Body of pancreas (tissue), 4 donors: ENCODE results near the gene FGF2. TPM values are rescaled to one million over a fixed set of nuclear protein-coding genes. Genes with fewer than 3 reads are reported as not detected.
"Not testable (repeated sequence)": the region's sequence is repeated elsewhere in the genome, so short reads cannot be mapped to it uniquely, and the experiment has no call there.

ENCODE experiments used
- ATAC-seq: fragments of 150-250 bp; one replicate; pipeline ENCODE4 v1.9.1; 2016
- DNase-seq, 4 donors: peaks; one replicate each; pipeline ENCODE4 v3.0.0-alpha.2; 2019
- H3K27ac ChIP-seq, 4 donors: fragments of 200-600 bp; sonication (generic); 1 replicate in 3 of 4; 2 replicates in 1 of 4; pipeline versions ENCODE4 v1.5.1 to v1.6.1; 2016 to 2019; ENCODE audit warnings: mild to moderate bottlenecking in 1 of 4, mixed read lengths in 1 of 4, moderate library complexity in 1 of 4
- H3K27me3 ChIP-seq, 2 donors: fragments of 200-600 bp; sonication (generic); one replicate each; pipeline ENCODE4 v1.6.0; 2016; ENCODE audit warnings: mild to moderate bottlenecking in 1 of 2
- H3K36me3 ChIP-seq, 2 donors: fragments of 200-600 bp; sonication (generic); replicated peaks in 1 of 2; 2 replicates each; pipeline ENCODE4 v1.5.1; 2016; ENCODE audit warnings: low read depth in 2 of 2; ENCODE audit not compliant: insufficient read depth in 1 of 2
- H3K4me1 ChIP-seq: fragments of 200-600 bp; sonication (generic); one replicate; pipeline ENCODE4 v1.6.0; 2016
- H3K4me3 ChIP-seq, 2 donors: fragments of 200-600 bp; sonication (generic); 1 replicate in 1 of 2; 2 replicates in 1 of 2; pipeline ENCODE4 v1.5.1; 2016 to 2019
- H3K9me3 ChIP-seq, 3 donors: fragments of 200-600 bp; sonication (generic); 1 replicate in 2 of 3; 2 replicates in 1 of 3; pipeline ENCODE4 v1.5.1; 2016
- POLR2A ChIP-seq, 3 donors: fragments of 450-650 bp; IDR thresholded peaks; one replicate each; pipeline ENCODE4 v1.6.1; 2016; ENCODE audit warnings: antibody characterized with exemption in 3 of 3, mild to moderate bottlenecking in 2 of 3
- WGBS, 2 donors: methylation state at CpG; one replicate each; pipeline ENCODE4 v1.1.5; 2017; 5-methylcytosine and 5-hydroxymethylcytosine counted together
- intact Hi-C: fragments of 100-400 bp; cut with DNase I; formaldehyde crosslinking; loops from one replicate; pipeline ENCODE4 v1.15.1; 2023
- total RNA-seq, 2 donors: library from RNA; depleted of rRNA; stranded (reverse); fragments of >200 nt; gene quantifications; one replicate each; pipeline ENCODE4 v1.1.0, GENCODE V29; 2016
- TF ChIP-seq, protein P1 (sequence below), 7 experiments: fragments of 450-650 bp in 4 of 7; fragments of 200-600 bp in 3 of 7; sonication (generic) in 3 of 7; IDR thresholded peaks; one replicate each; pipeline ENCODE4 v1.5.1; 2016 to 2019; ENCODE audit warnings: antibody characterized with exemption in 7 of 7

Gene FGF2
- total RNA-seq, 2 donors from 2014 or later, result 1.8 to 2.3 TPM

GRCh38 chr4:122833999-122834398 is 7.4 kb downstream of the FGF2 start:
- Histone ChIP-seq H3K27me3 (peaks cover 0 to 3% of the 10 kb centered on the region in 2 donors), H3K36me3 (no peaks in the 10 kb centered on the region), H3K27ac (no peak overlapping the region), H3K4me1 (no peaks in the 10 kb centered on the region), H3K9me3 (no peaks in the 10 kb centered on the region), H3K4me3 (no peak overlapping the region)
- DNase-seq (no peak), ATAC-seq (no peak)
- intact Hi-C loops, result no loop called here
- WGBS, 2 donors, result 67 to 76% methylated on average over 4 of the region's 4 CpGs
- TF ChIP-seq, protein P1, sequence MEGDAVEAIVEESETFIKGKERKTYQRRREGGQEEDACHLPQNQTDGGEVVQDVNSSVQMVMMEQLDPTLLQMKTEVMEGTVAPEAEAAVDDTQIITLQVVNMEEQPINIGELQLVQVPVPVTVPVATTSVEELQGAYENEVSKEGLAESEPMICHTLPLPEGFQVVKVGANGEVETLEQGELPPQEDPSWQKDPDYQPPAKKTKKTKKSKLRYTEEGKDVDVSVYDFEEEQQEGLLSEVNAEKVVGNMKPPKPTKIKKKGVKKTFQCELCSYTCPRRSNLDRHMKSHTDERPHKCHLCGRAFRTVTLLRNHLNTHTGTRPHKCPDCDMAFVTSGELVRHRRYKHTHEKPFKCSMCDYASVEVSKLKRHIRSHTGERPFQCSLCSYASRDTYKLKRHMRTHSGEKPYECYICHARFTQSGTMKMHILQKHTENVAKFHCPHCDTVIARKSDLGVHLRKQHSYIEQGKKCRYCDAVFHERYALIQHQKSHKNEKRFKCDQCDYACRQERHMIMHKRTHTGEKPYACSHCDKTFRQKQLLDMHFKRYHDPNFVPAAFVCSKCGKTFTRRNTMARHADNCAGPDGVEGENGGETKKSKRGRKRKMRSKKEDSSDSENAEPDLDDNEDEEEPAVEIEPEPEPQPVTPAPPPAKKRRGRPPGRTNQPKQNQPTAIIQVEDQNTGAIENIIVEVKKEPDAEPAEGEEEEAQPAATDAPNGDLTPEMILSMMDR (IDR thresholded peaks at IDR 0.05), result no peak
- no peak for TF ChIP-seq POLR2A (IDR thresholded peaks at IDR 0.05)

DNA sequence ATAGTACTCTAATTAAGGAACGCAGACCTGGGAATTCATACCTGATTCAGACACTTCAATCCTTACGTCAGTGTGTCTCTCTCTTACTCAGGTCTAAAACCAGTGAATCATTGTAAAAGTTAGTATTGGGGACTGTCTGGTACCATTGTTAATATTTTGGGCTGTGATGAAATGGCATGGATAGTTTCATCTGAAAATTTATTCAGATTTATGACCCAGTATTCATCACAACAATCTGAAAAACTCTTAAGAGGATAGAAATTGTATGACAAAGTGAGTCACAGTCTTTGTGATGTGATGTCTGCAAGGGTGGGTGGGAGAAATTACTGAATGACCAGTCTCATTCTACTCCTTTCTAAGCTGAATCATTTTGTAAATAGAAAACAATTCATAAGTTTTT is 10.3 kb downstream of the FGF2 start:
- TF ChIP-seq, protein P1 (IDR thresholded peaks at IDR 0.05), result no peak
- no peak for TF ChIP-seq POLR2A (IDR thresholded peaks at IDR 0.05)
- no peak for DNase-seq
- H3K4me3 ChIP-seq, result no peak overlapping the region
- no peaks in the 10 kb centered on the region for H3K36me3 ChIP-seq
- H3K4me1 ChIP-seq, result no peaks in the 10 kb centered on the region
- no peak overlapping the region for H3K27ac ChIP-seq
- WGBS, 2 donors, result 47 to 62% methylated on average over 2 of the region's 2 CpGs
- H3K27me3 ChIP-seq, result no peaks in the 10 kb centered on the region
- no peak for ATAC-seq
- no peaks in the 10 kb centered on the region for H3K9me3 ChIP-seq
- intact Hi-C loops, result no loop called here

GRCh38 chr4:122838034-122838433 is 11.4 kb downstream of the FGF2 start:
- no peak for DNase-seq
- Histone ChIP-seq H3K36me3 (no peaks in the 10 kb centered on the region), H3K4me1 (no peaks in the 10 kb centered on the region), H3K9me3 (no peaks in the 10 kb centered on the region), H3K27me3 (no peaks in the 10 kb centered on the region), H3K4me3 (no peak overlapping the region), H3K27ac (no peak overlapping the region)
- no peak for ATAC-seq
- 33 to 37% methylated on average over 1 of the region's 1 CpG for WGBS, 2 donors
- TF ChIP-seq POLR2A (IDR thresholded peaks at IDR 0.05), result no peak
- TF ChIP-seq, protein P1 (IDR thresholded peaks at IDR 0.05), result no peak
- intact Hi-C loops, result no loop called here

DNA sequence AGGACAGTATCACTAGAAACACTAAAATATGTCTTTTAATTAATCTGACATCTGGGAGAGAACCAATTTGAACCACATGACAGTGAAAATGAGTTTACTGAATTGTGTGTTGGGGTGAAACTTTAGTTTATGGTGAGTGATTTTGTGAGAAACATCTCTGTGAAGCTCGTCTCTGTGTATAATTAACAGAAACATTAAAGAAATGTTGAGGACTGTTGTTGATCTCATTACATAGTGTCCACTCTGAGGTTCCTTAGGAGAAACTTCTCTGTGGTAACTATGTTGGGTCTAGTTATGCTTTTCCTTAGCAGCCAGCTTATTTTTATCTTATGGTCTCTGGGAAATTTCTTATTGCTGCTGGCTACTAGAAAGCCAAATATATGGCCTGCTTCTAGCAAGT is 15.8 kb downstream of the FGF2 start:
- Histone ChIP-seq H3K9me3 (no peaks in the 10 kb centered on the region), H3K4me3 (no peak overlapping the region), H3K27me3 (no peaks in the 10 kb centered on the region), H3K4me1 (no peaks in the 10 kb centered on the region), H3K27ac (no peak overlapping the region), H3K36me3 (no peaks in the 10 kb centered on the region)
- intact Hi-C loops, result no loop called here
- ATAC-seq (no peak), DNase-seq (no peak)
- TF ChIP-seq, protein P1 (IDR thresholded peaks at IDR 0.05), result no peak
- no peak for TF ChIP-seq POLR2A (IDR thresholded peaks at IDR 0.05)
- 52 to 58% methylated on average over 1 of the region's 1 CpG for WGBS, 2 donors

GRCh38 chr4:122842984-122843531 is 16.4 kb downstream of the FGF2 start:
- TF ChIP-seq POLR2A (IDR thresholded peaks at IDR 0.05), result no peak
- TF ChIP-seq, protein P1 (IDR thresholded peaks at IDR 0.05), result no peak
- ATAC-seq (peak; percentile 35), DNase-seq (peak in 1 of 4 donors; percentile 12)
- Histone ChIP-seq H3K36me3 (no peaks in the 10 kb centered on the region), H3K27ac (no peak overlapping the region), H3K9me3 (no peaks in the 10 kb centered on the region), H3K27me3 (no peaks in the 10 kb centered on the region), H3K4me1 (no peaks in the 10 kb centered on the region), H3K4me3 (no peak overlapping the region)
- intact Hi-C loops, result no loop called here
- WGBS, 2 donors, result 48 to 60% methylated on average over 4 of the region's 4 CpGs

DNA sequence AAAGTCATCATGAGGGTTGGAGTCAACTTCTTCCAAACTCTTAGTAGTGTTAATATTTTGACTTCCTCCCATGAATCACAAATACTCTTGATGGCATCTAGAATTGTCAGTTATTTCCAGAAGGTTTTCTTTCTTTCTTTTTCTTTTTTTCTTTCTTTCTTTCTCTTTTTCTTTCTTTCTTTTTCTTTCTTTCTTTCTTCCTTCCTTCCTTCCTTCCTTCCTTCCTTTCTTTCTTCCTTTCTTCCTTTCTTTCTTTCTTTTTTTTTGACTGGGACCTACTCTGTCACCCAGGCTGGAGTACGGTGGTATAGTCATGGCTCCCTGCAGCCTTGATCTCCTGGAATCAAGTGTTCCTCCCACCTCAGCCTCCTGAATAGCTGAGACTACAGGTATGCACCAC is 17.8 kb downstream of the FGF2 start:
- ATAC-seq, H3K4me1 ChIP-seq: not testable (repeated sequence)

More for the DNA sequence above, 17.8 kb downstream of the FGF2 start:
- H3K9me3 ChIP-seq, intact Hi-C loops, H3K27ac ChIP-seq, H3K36me3 ChIP-seq, DNase-seq, H3K27me3 ChIP-seq, H3K4me3 ChIP-seq: not testable (repeated sequence)
- 100% methylated on average over 1 of the region's 1 CpG for WGBS, 2 donors
